Stimulated activated CD4-positive, alpha-beta T cell treated with anti-CD3 and anti-CD28 coated beads, Interleukin-12 subunit alpha, Interleukin-12 subunit beta, amount 100 ng/mL, for 4 hours (primary cell): ENCODE data around the gene VTN.

Source experiments
- DNase-seq: peaks from one replicate; pipeline ENCODE4 v3.0.0-alpha.2; 2020

VTN gene

GRCh38 chr17:28370035-28370743 lies at the start of gene VTN:
Gene VTN, minus strand, starts transcription at chr17:28370307. Its CDS starts 104 bp downstream, at chr17:28370203.
- no peak for DNase-seq

GRCh38 chr17:28416703-28417311 lies 46.7 kb upstream of the VTN start:
- peak; percentile 38 for DNase-seq

GRCh38 chr17:28415886-28416285 lies 45.8 kb upstream of the VTN start:
- DNase-seq, result no peak

- DNase-seq, result no peak
Measured at GRCh38 chr17:28413804-28414203, 43.7 kb upstream of the VTN start.

- no peak for DNase-seq
Measured at GRCh38 chr17:28412099-28412498, 42.0 kb upstream of the VTN start.

- DNase-seq, result no peak
Measured at GRCh38 chr17:28407974-28408306, 37.8 kb upstream of the VTN start.

- DNase-seq, result no peak
Measured at GRCh38 chr17:28407130-28407973, 37.2 kb upstream of the VTN start.

GRCh38 chr17:28406473-28406814 lies 36.3 kb upstream of the VTN start:
- no peak for DNase-seq

GRCh38 chr17:28405632-28406472 lies 35.7 kb upstream of the VTN start, which contains the start of gene SLC46A1:
Gene SLC46A1, minus strand, starts transcription at chr17:28406212. Its CDS starts 98 bp downstream, at chr17:28406114.
- DNase-seq, result peak; percentile 64

- no peak for DNase-seq
Measured at GRCh38 chr17:28404812-28405570, 34.9 kb upstream of the VTN start.

- DNase-seq, result no peak
Measured at GRCh38 chr17:28404461-28404811, 34.3 kb upstream of the VTN start.

GRCh38 chr17:28404007-28404406 lies 33.9 kb upstream of the VTN start:
- DNase-seq, result no peak

- DNase-seq, result no peak
Measured at GRCh38 chr17:28402844-28403243, 32.7 kb upstream of the VTN start.

GRCh38 chr17:28402224-28402630 lies 32.1 kb upstream of the VTN start:
- DNase-seq, result no peak

- no peak for DNase-seq
Measured at GRCh38 chr17:28399808-28400207, 29.7 kb upstream of the VTN start.

GRCh38 chr17:28398280-28398981 lies 28.3 kb upstream of the VTN start:
- DNase-seq, result no peak

GRCh38 chr17:28397687-28398279 lies 27.7 kb upstream of the VTN start:
- no peak for DNase-seq

GRCh38 chr17:28397275-28397674 lies 27.2 kb upstream of the VTN start:
- DNase-seq, result no peak

GRCh38 chr17:28396635-28397239 lies 26.6 kb upstream of the VTN start:
- DNase-seq, result no peak

- no peak for DNase-seq
Measured at GRCh38 chr17:28395968-28396367, 25.9 kb upstream of the VTN start.

GRCh38 chr17:28395426-28395825 lies 25.3 kb upstream of the VTN start:
- DNase-seq, result no peak
